H1 (cell line): Measurements from ENCODE around the gene TGFBI. TPM values are rescaled to one million over a fixed set of nuclear protein-coding genes. Genes with fewer than 3 reads are reported as not detected.

Experiments used
- CTCF ChIA-PET: fragments of 300-600 bp; sonication (Branson Sonifier 250); formaldehyde crosslinking; loops from one replicate; lab custom pipeline; 2021; ENCODE audit not compliant: partially characterized antibody; lab: Charles Lee
- POLR2A ChIA-PET: fragments of 300-600 bp; sonication (Branson Sonifier 250); formaldehyde crosslinking; loops from one replicate; lab custom pipeline; 2021; ENCODE audit warnings: inconsistent platforms; ENCODE audit not compliant: partially characterized antibody; lab: Charles Lee
- DNase-seq, 2 experiments: peaks; one replicate each; pipeline versions ENCODE4 v3.0.0 to v3.0.0-alpha.2; 2010 to 2022; ENCODE audit warnings: low spot score in 2 of 2, low read depth in 1 of 2, mixed read lengths in 1 of 2
- FAIRE-seq: peaks from 2 replicates; lab custom pipeline; 2011; peaks lifted over from hg19 to GRCh38; lab: Jason Lieb, UNC
- H2AFZ ChIP-seq: 2 replicates; pipeline ENCODE4 v1.8.1; 2012; ENCODE audit warnings: low read length, inconsistent platforms
- H2AK5ac ChIP-seq: 2 replicates; pipeline ENCODE4 v1.6.1; 2013; ENCODE audit warnings: low read depth, low read length
- H2BK120ac ChIP-seq: replicated peaks from 2 replicates; pipeline ENCODE3; 2013; ENCODE audit warnings: low read depth, low read length, inconsistent platforms
- H2BK12ac ChIP-seq: 2 replicates; pipeline ENCODE4 v1.6.1; 2013; ENCODE audit warnings: low read depth, low read length
- H2BK15ac ChIP-seq: 2 replicates; pipeline ENCODE4 v1.6.1; 2013; ENCODE audit warnings: low read length
- H2BK20ac ChIP-seq: 2 replicates; pipeline ENCODE4 v1.6.1; 2013; ENCODE audit warnings: low read length
- H2BK5ac ChIP-seq: 2 replicates; pipeline ENCODE4 v1.6.1; 2013; ENCODE audit warnings: low read depth, low read length
- H3K14ac ChIP-seq: 2 replicates; pipeline ENCODE4 v1.6.1; 2013; ENCODE audit warnings: inconsistent platforms; ENCODE audit not compliant: insufficient read length
- H3K18ac ChIP-seq: 2 replicates; pipeline ENCODE4 v1.6.1; 2013; ENCODE audit warnings: low read length; ENCODE audit errors: extremely low read depth
- H3K23ac ChIP-seq: 2 replicates; pipeline ENCODE4 v1.6.1; 2013; ENCODE audit warnings: inconsistent platforms; ENCODE audit not compliant: insufficient read length
- H3K23me2 ChIP-seq: 2 replicates; pipeline ENCODE4 v1.6.1; 2013; ENCODE audit warnings: low read depth, low read length
- H3K27ac ChIP-seq: 2 replicates; pipeline ENCODE4 v1.6.1; 2011; ENCODE audit warnings: low read depth, low read length, inconsistent platforms
- H3K27me3 ChIP-seq, 4 experiments: replicated peaks in 1 of 4; 1 replicate in 1 of 4; 2 replicates in 3 of 4; pipeline versions ENCODE4 v1.6.1 to v1.8.1; 2011 to 2013; ENCODE audit warnings: low read length in 3 of 4, mild to moderate bottlenecking in 3 of 4, inconsistent platforms in 2 of 4, mixed read lengths in 2 of 4, moderate library complexity in 1 of 4; ENCODE audit not compliant: control insufficient read depth in 3 of 4, insufficient read depth in 3 of 4; ENCODE audit errors: extremely low read depth in 1 of 4
- H3K36me3 ChIP-seq, 4 experiments: 2 replicates each; pipeline versions ENCODE4 v1.6.1 to v1.8.1; 2011 to 2013; ENCODE audit warnings: mild to moderate bottlenecking in 4 of 4, low read length in 3 of 4, moderate library complexity in 2 of 4, control low read depth in 1 of 4, inconsistent platforms in 1 of 4; ENCODE audit not compliant: insufficient read depth in 4 of 4, control insufficient read depth in 2 of 4
- H3K4ac ChIP-seq: replicated peaks from 2 replicates; pipeline ENCODE3; 2013; ENCODE audit warnings: low read length, low read depth, mixed read lengths, inconsistent platforms; ENCODE audit not compliant: insufficient read length
- H3K4me1 ChIP-seq, 4 experiments: replicated peaks in 1 of 4; 1 replicate in 1 of 4; 2 replicates in 3 of 4; pipeline versions ENCODE4 v1.6.1 to v1.8.1; 2011 to 2013; ENCODE audit warnings: low read length in 3 of 4, inconsistent platforms in 2 of 4, mixed read lengths in 1 of 4; ENCODE audit not compliant: insufficient read depth in 4 of 4, control insufficient read depth in 3 of 4
- H3K4me2 ChIP-seq, 2 experiments: 2 replicates each; pipeline versions ENCODE4 v1.6.1 to v1.8.1; 2011 to 2013; ENCODE audit warnings: low read depth in 2 of 2, low read length in 2 of 2, control low read depth in 1 of 2, inconsistent platforms in 1 of 2, mild to moderate bottlenecking in 1 of 2; ENCODE audit not compliant: insufficient read depth in 1 of 2
- H3K4me3 ChIP-seq, 4 experiments: fragments of 200-600, 300-600 bp in 1 of 4; sonication (generic), shearing (Covaris generic), sonication (Bioruptor Twin) in 1 of 4; 2 replicates each; pipeline versions ENCODE4 v1.5.1 to v1.8.1; 2011 to 2016; ENCODE audit warnings: low read length in 4 of 4, low read depth in 3 of 4, control low read depth in 2 of 4, inconsistent platforms in 2 of 4, mild to moderate bottlenecking in 2 of 4, mixed read lengths in 1 of 4, moderate library complexity in 1 of 4; ENCODE audit not compliant: insufficient read depth in 2 of 4; ENCODE audit errors: extremely low read depth in 1 of 4
- H3K56ac ChIP-seq: replicated peaks from 2 replicates; pipeline ENCODE3; 2013; ENCODE audit warnings: low read depth, mild to moderate bottlenecking, mixed read lengths, low read length, inconsistent platforms; ENCODE audit not compliant: insufficient read length
- H3K79me1 ChIP-seq: 2 replicates; pipeline ENCODE4 v1.6.1; 2013; ENCODE audit warnings: low read depth, low read length, control low read depth
- H3K79me2 ChIP-seq, 2 experiments: 2 replicates each; pipeline versions ENCODE4 v1.6.1 to v1.8.1; 2012 to 2013; ENCODE audit warnings: low read length in 2 of 2, mild to moderate bottlenecking in 2 of 2, inconsistent platforms in 1 of 2; ENCODE audit not compliant: insufficient read depth in 2 of 2, control insufficient read depth in 1 of 2
- H3K9ac ChIP-seq, 4 experiments: replicated peaks in 1 of 4; 1 replicate in 1 of 4; 2 replicates in 3 of 4; pipeline versions ENCODE4 v1.6.1 to v1.8.1; 2011 to 2013; ENCODE audit warnings: low read depth in 3 of 4, low read length in 3 of 4, control low read depth in 2 of 4, mild to moderate bottlenecking in 2 of 4, moderate library complexity in 2 of 4, inconsistent platforms in 1 of 4; ENCODE audit errors: extremely low read depth in 1 of 4
- H3K9me3 ChIP-seq, 2 experiments: 2 replicates each; pipeline versions ENCODE4 v1.6.1 to v1.8.1; 2012 to 2013; ENCODE audit warnings: mild to moderate bottlenecking in 2 of 2, moderate library complexity in 2 of 2, control low read depth in 1 of 2, inconsistent platforms in 1 of 2, low read depth in 1 of 2, low read length in 1 of 2, mixed read lengths in 1 of 2; ENCODE audit not compliant: insufficient read depth in 2 of 2
- H4K20me1 ChIP-seq, 2 experiments: replicated peaks in 1 of 2; 2 replicates each; pipeline versions ENCODE3 to v1.8.1; 2011 to 2013; ENCODE audit warnings: inconsistent platforms in 2 of 2, low read length in 2 of 2, mild to moderate bottlenecking in 1 of 2; ENCODE audit not compliant: insufficient read depth in 2 of 2, control insufficient read depth in 1 of 2
- H4K5ac ChIP-seq: 2 replicates; pipeline ENCODE4 v1.6.1; 2013; ENCODE audit warnings: low read length, low read depth, mixed read lengths, inconsistent platforms; ENCODE audit not compliant: insufficient read length
- H4K8ac ChIP-seq: 2 replicates; pipeline ENCODE4 v1.8.0; 2013; ENCODE audit warnings: mild to moderate bottlenecking, moderate library complexity, low read length, inconsistent platforms; ENCODE audit not compliant: insufficient read depth; ENCODE audit errors: extremely low read depth
- H4K91ac ChIP-seq: replicated peaks from 2 replicates; pipeline ENCODE3; 2013; ENCODE audit warnings: low read length, mixed read lengths, inconsistent platforms; ENCODE audit not compliant: insufficient read length
- CHD1 ChIP-seq: IDR thresholded peaks from 2 replicates; pipeline ENCODE4 v1.6.1; 2012; ENCODE audit warnings: low read depth, low read length, improper control_type of control experiment
- CTCF ChIP-seq, 3 experiments: IDR thresholded peaks; 1 replicate in 2 of 3; 2 replicates in 1 of 3; pipeline versions ENCODE4 v1.5.1 to v1.6.1; 2011; ENCODE audit warnings: low read length in 3 of 3, mild to moderate bottlenecking in 3 of 3, inconsistent platforms in 2 of 3, low read depth in 1 of 3, moderate library complexity in 1 of 3; ENCODE audit not compliant: insufficient read depth in 1 of 3; ENCODE audit errors: control extremely low read depth in 1 of 3
- EP300 ChIP-seq, 2 experiments: IDR thresholded peaks; 1 replicate in 1 of 2; 2 replicates in 1 of 2; pipeline ENCODE4 v1.6.1; 2011 to 2012; ENCODE audit warnings: low read depth in 2 of 2, low read length in 2 of 2, mild to moderate bottlenecking in 2 of 2, borderline replicate concordance in 1 of 2, inconsistent platforms in 1 of 2, moderate library complexity in 1 of 2
- EZH2 ChIP-seq: fragments of 200-600 bp; sonication (generic); IDR thresholded peaks from 2 replicates; pipeline ENCODE4 v1.7.1; 2012; ENCODE audit warnings: low read depth, mild to moderate bottlenecking, moderate library complexity, low read length, inconsistent platforms; ENCODE audit not compliant: severe bottlenecking
- MAFK ChIP-seq: IDR thresholded peaks from 2 replicates; pipeline ENCODE4 v1.6.1; 2012; ENCODE audit warnings: low read depth, mild to moderate bottlenecking, improper control_type of control experiment, low read length
- MAX ChIP-seq: IDR thresholded peaks from 2 replicates; pipeline ENCODE4 v1.6.1; 2012; ENCODE audit warnings: inconsistent platforms
- PHF8 ChIP-seq: fragments of 200-600 bp; sonication (generic); conservative IDR thresholded peaks from 2 replicates; pipeline ENCODE4 v1.7.1; 2012; ENCODE audit warnings: low read depth, mild to moderate bottlenecking, inconsistent platforms, low read length, moderate library complexity
- POU5F1 ChIP-seq: IDR thresholded peaks from 2 replicates; pipeline ENCODE4 v1.6.1; 2011; ENCODE audit warnings: low read depth, mild to moderate bottlenecking, low read length, moderate library complexity
- RBBP5 ChIP-seq: IDR thresholded peaks from 2 replicates; pipeline ENCODE4 v1.7.1; 2012; ENCODE audit warnings: low read depth, mild to moderate bottlenecking, inconsistent platforms, low read length, moderate library complexity, borderline replicate concordance
- SRF ChIP-seq: IDR thresholded peaks from 2 replicates; pipeline ENCODE4 v1.6.1; 2011; ENCODE audit warnings: mild to moderate bottlenecking, low read depth, low read length, moderate library complexity
- TCF12 ChIP-seq: IDR thresholded peaks from 2 replicates; pipeline ENCODE4 v1.6.1; 2011; ENCODE audit warnings: low read depth, mild to moderate bottlenecking, low read length
- WGBS, 2 experiments: shearing (Covaris generic) in 1 of 2; methylation state at CpG; one replicate each; pipeline versions ENCODE4 v1.1.6 to v1.1.7; 2013 to 2015; ENCODE audit warnings: low lambda C conversion rate in 2 of 2, mixed read lengths in 2 of 2, inconsistent platforms in 1 of 2, low coverage in 1 of 2, missing lambda C conversion rate in 1 of 2; ENCODE audit not compliant: insufficient replicate concordance in 2 of 2, insufficient coverage in 1 of 2, insufficient read length in 1 of 2; ENCODE audit errors: extremely low coverage in 1 of 2, missing lambda C conversion rate in 1 of 2; 5-methylcytosine and 5-hydroxymethylcytosine counted together
- polyA plus RNA-seq, 7 experiments: library from polyadenylated mRNA; depleted of rRNA in 3 of 7; stranded (reverse) in 5 of 7; unstranded in 2 of 7; fragments of >200 nt in 5 of 7; fragments of 200-250 nt in 2 of 7; gene quantifications; 1 replicate in 5 of 7; 2 replicates in 1 of 7; 4 replicates in 1 of 7; pipeline versions ENCODE4 v1.2.1 to v1.2.3, GENCODE V29; 2011 to 2013; ENCODE audit warnings: missing spikeins in 2 of 7, mixed read lengths in 2 of 7
- total RNA-seq: library from RNA; stranded (reverse); fragmentation: NEBNext Ultra II Directional; extraction: Animal tissue kit (Norgen Biotek cat#: 25700); gene quantifications from 2 replicates; pipeline ENCODE4 v1.2.1, GENCODE V29; 2021

Gene TGFBI
- total and polyA plus RNA-seq, 2 of the 8 experiments (the other 6 are each of a cell fraction or from before 2014, with no cell fraction given) = 6.0 to 8.5 TPM

GRCh38 chr5:136025900-136026299 lies 2.9 kb upstream of the TGFBI start:
- Histone ChIP-seq H3K4ac (no peak overlapping the region), H2AFZ (no peak overlapping the region), H4K5ac (no peak overlapping the region), H3K36me3 (no peaks in the 10 kb centered on the region), H3K9me3 (no peaks in the 10 kb centered on the region), H3K4me2 (no peak overlapping the region), H3K9ac (no peak overlapping the region), H2BK12ac (no peak overlapping the region), H3K27me3 (peaks cover 8 to 39% (median 35%) of the 10 kb centered on the region in 4 experiments), H4K20me1 (peaks cover 0 to 2% of the 10 kb centered on the region in 2 experiments), H4K8ac (no peak overlapping the region), H2BK120ac (no peak overlapping the region), H2AK5ac (no peak overlapping the region), H3K23ac (no peak overlapping the region), H3K27ac (no peak overlapping the region), H3K79me2 (no peaks in the 10 kb centered on the region; a peak in 1 of 4 replicates), H2BK5ac (no peak overlapping the region), H2BK20ac (no peak overlapping the region), H3K14ac (no peak overlapping the region), H4K91ac (no peak overlapping the region), H3K23me2 (peaks cover 8% of the 10 kb centered on the region; the same call in 1 of the 2 replicates), H3K4me3 (no peak overlapping the region), H3K56ac (no peak overlapping the region), H3K18ac (no peak overlapping the region), H2BK15ac (no peak overlapping the region), H3K4me1 (peaks cover 0 to 4% (median 1%) of the 10 kb centered on the region in 4 experiments; a peak in 4 of 7 replicates), H3K79me1 (no peaks in the 10 kb centered on the region)
- CTCF ChIA-PET = interaction anchor here (1.1 to 2.3 kb wide), 9 partner anchors 11 to 186 kb away, joined by 3 to 8 read pairs (median 5); no protein-coding TSS in a partner anchor
- POLR2A ChIA-PET = no interaction called here
- 92% methylated on average over 2 of the region's 2 CpGs; no CpG with 5 or more reads in 1 of the 2 experiments for WGBS, 2 experiments
- no peak for DNase-seq
- FAIRE-seq = no peak
- TF ChIP-seq PHF8 (no peak), EP300 (IDR thresholded peaks at IDR 0.05; ENCODE audit: borderline replicate concordance in 1 of 2, low read depth in 2 of 2, low read length in 2 of 2) (no peak), RBBP5 (no peak), EZH2 (no peak), POU5F1 (no peak), SRF (no peak), CTCF (IDR thresholded peaks at IDR 0.05; ENCODE audit: control extremely low read depth in 1 of 3, insufficient read depth in 1 of 3, low read depth in 1 of 3, low read length in 3 of 3) (no peak), MAFK (no peak), MAX (no peak), CHD1 (no peak), TCF12 (no peak)
